ENCODE results near the gene PMM2. TPM values are rescaled to one million over a fixed set of nuclear protein-coding genes. Genes with fewer than 3 reads are reported as not detected.

Gene PMM2
- total RNA-seq, 1 experiment from 2014 or later = 59.4 TPM

GRCh38 chr16:8764525-8765250, 33.0 kb upstream of the PMM2 start:
- no peak for TF ChIP-seq CTCF (IDR thresholded peaks at IDR 0.05; ENCODE audit: unreplicated experiment)
- intact Hi-C loops (cut with micrococcal nuclease) = no loop called here
- POLR2A ChIA-PET = no interaction called here
- Mint-ChIP-seq H3K27ac (ENCODE audit: low read depth, unreplicated experiment) (no peak overlapping the region), H3K27me3 (ENCODE audit: insufficient read depth, unreplicated experiment) (no peaks in the 10 kb centered on the region), H3K36me3 (ENCODE audit: insufficient read depth, unreplicated experiment) (no peaks in the 10 kb centered on the region), H3K9me3 (ENCODE audit: unreplicated experiment) (no peaks in the 10 kb centered on the region), H3K4me1 (ENCODE audit: insufficient read depth, unreplicated experiment) (no peaks in the 10 kb centered on the region), H3K4me3 (ENCODE audit: unreplicated experiment) (no peak overlapping the region)
- CTCF ChIA-PET = interaction anchor here (0.6 to 0.7 kb wide), 2 partner anchors 21 to 357 kb away, joined by 3 read pairs; no protein-coding TSS in a partner anchor
- DNase-seq (ENCODE audit: unreplicated experiment) = no peak
- BruUV-seq (replicated peaks) = no TSS peak

GRCh38 chr16:8767176-8767575, 30.5 kb upstream of the PMM2 start:
- no TSS peak for BruUV-seq (replicated peaks)
- Mint-ChIP-seq H3K27ac (ENCODE audit: low read depth, unreplicated experiment) (no peak overlapping the region), H3K36me3 (ENCODE audit: insufficient read depth, unreplicated experiment) (no peaks in the 10 kb centered on the region), H3K4me3 (ENCODE audit: unreplicated experiment) (no peak overlapping the region), H3K27me3 (ENCODE audit: insufficient read depth, unreplicated experiment) (no peaks in the 10 kb centered on the region), H3K4me1 (ENCODE audit: insufficient read depth, unreplicated experiment) (no peaks in the 10 kb centered on the region), H3K9me3 (ENCODE audit: unreplicated experiment) (no peaks in the 10 kb centered on the region)
- intact Hi-C loops (cut with micrococcal nuclease) = no loop called here
- no peak for TF ChIP-seq CTCF (IDR thresholded peaks at IDR 0.05; ENCODE audit: unreplicated experiment)
- no peak for DNase-seq (ENCODE audit: unreplicated experiment)
- POLR2A ChIA-PET = no interaction called here
- CTCF ChIA-PET = interaction anchor here (0.6 kb wide), 2 partner anchors 58 to 241 kb away, joined by 3 read pairs; no protein-coding TSS in a partner anchor

GRCh38 chr16:8768283-8768682, 29.4 kb upstream of the PMM2 start:
- H3K4me3 Mint-ChIP-seq (ENCODE audit: unreplicated experiment) = no peak overlapping the region
- DNase-seq (ENCODE audit: unreplicated experiment) = no peak
- ChIA-PET POLR2A (no interaction called here), CTCF (interaction anchor here (0.5 kb wide), 1 partner anchor 163 kb away, joined by 6 read pairs; no protein-coding TSS in a partner anchor)
- no peak for TF ChIP-seq CTCF (IDR thresholded peaks at IDR 0.05; ENCODE audit: unreplicated experiment)
- no peaks in the 10 kb centered on the region for H3K27me3 Mint-ChIP-seq (ENCODE audit: insufficient read depth, unreplicated experiment)
- H3K27ac Mint-ChIP-seq (ENCODE audit: low read depth, unreplicated experiment) = no peak overlapping the region
- no peaks in the 10 kb centered on the region for H3K9me3 Mint-ChIP-seq (ENCODE audit: unreplicated experiment)
- intact Hi-C loops (cut with micrococcal nuclease) = no loop called here
- H3K4me1 Mint-ChIP-seq (ENCODE audit: insufficient read depth, unreplicated experiment) = no peaks in the 10 kb centered on the region
- BruUV-seq (replicated peaks) = no TSS peak
- no peaks in the 10 kb centered on the region for H3K36me3 Mint-ChIP-seq (ENCODE audit: insufficient read depth, unreplicated experiment)

- intact Hi-C loops (cut with micrococcal nuclease) = no loop called here
- Mint-ChIP-seq H3K4me1 (ENCODE audit: insufficient read depth, unreplicated experiment) (no peaks in the 10 kb centered on the region), H3K4me3 (ENCODE audit: unreplicated experiment) (no peak overlapping the region), H3K27ac (ENCODE audit: low read depth, unreplicated experiment) (no peak overlapping the region), H3K36me3 (ENCODE audit: insufficient read depth, unreplicated experiment) (no peaks in the 10 kb centered on the region), H3K9me3 (ENCODE audit: unreplicated experiment) (no peaks in the 10 kb centered on the region), H3K27me3 (ENCODE audit: insufficient read depth, unreplicated experiment) (no peaks in the 10 kb centered on the region)
- DNase-seq (ENCODE audit: unreplicated experiment) = no peak
- no TSS peak for BruUV-seq (replicated peaks)
- ChIA-PET POLR2A (no interaction called here), CTCF (interaction anchor here (0.5 kb wide), 1 partner anchor 163 kb away, joined by 6 read pairs; no protein-coding TSS in a partner anchor)
- TF ChIP-seq CTCF (IDR thresholded peaks at IDR 0.05; ENCODE audit: unreplicated experiment) = no peak
Observed at GRCh38 chr16:8768692-8769091, 28.9 kb upstream of the PMM2 start.

Measured in MCF 10A (cell line).